Epithelial cell of proximal tubule (primary cell): ENCODE measurements around the gene SHANK3. TPM values are rescaled to one million over a fixed set of nuclear protein-coding genes. Genes with fewer than 3 reads are reported as not detected.
A peak's percentile ranks its signal among the peaks of the same experiment; 100 is the strongest.

Source experiments
- DNase-seq: peaks from one replicate; pipeline ENCODE4 v3.0.0-alpha.2; 2011; ENCODE audit warnings: low read depth
- H3K4me3 ChIP-seq: 2 replicates; pipeline ENCODE4 v1.5.1; 2011; ENCODE audit warnings: low read depth, mild to moderate bottlenecking, low read length
- CTCF ChIP-seq: conservative IDR thresholded peaks from 2 replicates; pipeline ENCODE4 v1.5.1; 2012; ENCODE audit warnings: low read depth, mild to moderate bottlenecking, low read length
- total RNA-seq: library from RNA; depleted of rRNA; stranded (reverse); fragments of >200 nt; gene quantifications from 2 replicates; pipeline ENCODE4 v1.2.3, GENCODE V29; 2015

The SHANK3 gene
- total RNA-seq, 1 donor from 2014 or later, result 3.6 TPM

- no peak overlapping the region for H3K4me3 ChIP-seq
- TF ChIP-seq CTCF, result no peak
- DNase-seq, result no peak
Measured at GRCh38 chr22:50684501-50684900, 11.9 kb downstream of the SHANK3 start.

GRCh38 chr22:50684986-50685385 lies 12.4 kb downstream of the SHANK3 start:
- no peak for DNase-seq
- no peak for TF ChIP-seq CTCF
- no peak overlapping the region for H3K4me3 ChIP-seq

- DNase-seq, result no peak
- no peak for TF ChIP-seq CTCF
- no peak overlapping the region for H3K4me3 ChIP-seq
Measured at GRCh38 chr22:50686794-50687193, 14.2 kb downstream of the SHANK3 start.

GRCh38 chr22:50687829-50688228 lies 15.2 kb downstream of the SHANK3 start:
- no peak for TF ChIP-seq CTCF
- no peak overlapping the region for H3K4me3 ChIP-seq
- DNase-seq, result no peak

GRCh38 chr22:50688448-50688847 lies 15.8 kb downstream of the SHANK3 start:
- no peak for DNase-seq
- no peak overlapping the region for H3K4me3 ChIP-seq
- TF ChIP-seq CTCF, result no peak

- peak; percentile 73 for TF ChIP-seq CTCF
- DNase-seq, result peak; percentile 9
- H3K4me3 ChIP-seq, result no peak overlapping the region
Measured at GRCh38 chr22:50691521-50691920, 18.9 kb downstream of the SHANK3 start.

GRCh38 chr22:50693462-50693861 lies 20.8 kb downstream of the SHANK3 start:
- TF ChIP-seq CTCF, result no peak
- H3K4me3 ChIP-seq, result no peak overlapping the region
- no peak for DNase-seq
